Neuronal stem cell (in vitro differentiated cells): ENCODE data around the gene MSH3.

Source experiments
- DNase-seq: peaks from one replicate; pipeline ENCODE4 v3.0.0-alpha.2; 2013; ENCODE audit warnings: low spot score
- H2AFZ ChIP-seq: one replicate; pipeline ENCODE4 v1.6.1; 2013; ENCODE audit warnings: mild to moderate bottlenecking, low read length, inconsistent platforms
- H2AK5ac ChIP-seq: 2 replicates; pipeline ENCODE4 v1.6.1; 2013; ENCODE audit warnings: low read depth, mild to moderate bottlenecking, inconsistent platforms, low read length, moderate library complexity, mixed read lengths
- H2BK120ac ChIP-seq: 2 replicates; pipeline ENCODE4 v1.6.1; 2013; ENCODE audit warnings: low read depth, mild to moderate bottlenecking, inconsistent platforms, low read length, moderate library complexity, mixed read lengths
- H2BK12ac ChIP-seq: one replicate; pipeline ENCODE4 v1.6.1; 2013; ENCODE audit warnings: low read length, inconsistent platforms
- H2BK15ac ChIP-seq: 2 replicates; pipeline ENCODE4 v1.6.1; 2013; ENCODE audit warnings: mild to moderate bottlenecking, low read length, inconsistent platforms, mixed read lengths
- H2BK5ac ChIP-seq: one replicate; pipeline ENCODE4 v1.6.1; 2013; ENCODE audit warnings: inconsistent platforms, mild to moderate bottlenecking, low read length, moderate library complexity
- H3K14ac ChIP-seq: one replicate; pipeline ENCODE4 v1.6.1; 2013; ENCODE audit warnings: low read length, inconsistent platforms
- H3K18ac ChIP-seq: 2 replicates; pipeline ENCODE4 v1.6.1; 2013; ENCODE audit warnings: low read length, inconsistent platforms
- H3K23ac ChIP-seq: 2 replicates; pipeline ENCODE4 v1.6.1; 2013; ENCODE audit warnings: low read depth, mild to moderate bottlenecking, mixed read lengths, low read length, inconsistent platforms; ENCODE audit not compliant: poor library complexity
- H3K27ac ChIP-seq: replicated peaks from 3 replicates; pipeline ENCODE4 v1.5.1; 2013; ENCODE audit warnings: low read length, inconsistent platforms
- H3K27me3 ChIP-seq, 3 experiments: 2 replicates each; pipeline ENCODE4 v1.6.1; 2013; ENCODE audit warnings: low read length in 3 of 3, mild to moderate bottlenecking in 2 of 3, inconsistent platforms in 1 of 3, low read depth in 1 of 3, mixed read lengths in 1 of 3, moderate library complexity in 1 of 3; ENCODE audit not compliant: control insufficient read depth in 3 of 3, insufficient read depth in 3 of 3
- H3K36me3 ChIP-seq, 2 donors: replicated peaks in 1 of 2; 2 replicates each; pipeline ENCODE4 v1.6.1; 2013; ENCODE audit warnings: low read length in 2 of 2; ENCODE audit not compliant: control insufficient read depth in 2 of 2, insufficient read depth in 2 of 2
- H3K4ac ChIP-seq: 2 replicates; pipeline ENCODE4 v1.6.1; 2013; ENCODE audit warnings: inconsistent platforms, mild to moderate bottlenecking, low read length, moderate library complexity
- H3K4me1 ChIP-seq, 2 donors: 1 replicate in 1 of 2; 2 replicates in 1 of 2; pipeline ENCODE4 v1.6.1; 2013; ENCODE audit warnings: low read length in 2 of 2, low read depth in 1 of 2; ENCODE audit not compliant: control insufficient read depth in 2 of 2, insufficient read depth in 1 of 2
- H3K4me2 ChIP-seq: one replicate; pipeline ENCODE4 v1.6.1; 2013; ENCODE audit warnings: mild to moderate bottlenecking, low read length, inconsistent platforms; ENCODE audit not compliant: insufficient read depth, poor library complexity, severe bottlenecking
- H3K4me3 ChIP-seq, 2 donors: 2 replicates each; pipeline ENCODE4 v1.5.1; 2013; ENCODE audit warnings: low read length in 2 of 2, mild to moderate bottlenecking in 2 of 2, inconsistent platforms in 1 of 2, moderate library complexity in 1 of 2
- H3K79me1 ChIP-seq: one replicate; pipeline ENCODE4 v1.6.1; 2013; ENCODE audit warnings: low read depth, mild to moderate bottlenecking, inconsistent platforms, low read length, moderate library complexity
- H3K9ac ChIP-seq: one replicate; pipeline ENCODE4 v1.6.1; 2013; ENCODE audit warnings: mild to moderate bottlenecking, low read depth, low read length, inconsistent platforms; ENCODE audit not compliant: poor library complexity
- H3K9me3 ChIP-seq, 2 donors: replicated peaks in 1 of 2; 2 replicates each; pipeline versions ENCODE3 to v1.6.1; 2013; ENCODE audit warnings: low read length in 2 of 2, mild to moderate bottlenecking in 2 of 2, inconsistent platforms in 1 of 2, low read depth in 1 of 2, mixed read lengths in 1 of 2, moderate library complexity in 1 of 2; ENCODE audit not compliant: control insufficient read depth in 2 of 2, insufficient read depth in 1 of 2
- H4K8ac ChIP-seq: one replicate; pipeline ENCODE4 v1.6.1; 2013; ENCODE audit warnings: low read depth, mild to moderate bottlenecking, inconsistent platforms, low read length, moderate library complexity
- H4K91ac ChIP-seq: one replicate; pipeline ENCODE4 v1.6.1; 2013; ENCODE audit warnings: low read length, low read depth, mild to moderate bottlenecking, inconsistent platforms; ENCODE audit not compliant: poor library complexity
- WGBS, 2 donors: extraction: QIAGEN DNeasy Blood & Tissue Kit; methylation state at CpG; one replicate each; pipeline ENCODE4 v1.1.7; 2013; ENCODE audit warnings: missing lambda C conversion rate in 2 of 2, mixed read lengths in 1 of 2; ENCODE audit not compliant: insufficient read length in 2 of 2, insufficient replicate concordance in 1 of 2; ENCODE audit errors: extremely low coverage in 2 of 2; 5-methylcytosine and 5-hydroxymethylcytosine counted together

The MSH3 gene

DNA sequence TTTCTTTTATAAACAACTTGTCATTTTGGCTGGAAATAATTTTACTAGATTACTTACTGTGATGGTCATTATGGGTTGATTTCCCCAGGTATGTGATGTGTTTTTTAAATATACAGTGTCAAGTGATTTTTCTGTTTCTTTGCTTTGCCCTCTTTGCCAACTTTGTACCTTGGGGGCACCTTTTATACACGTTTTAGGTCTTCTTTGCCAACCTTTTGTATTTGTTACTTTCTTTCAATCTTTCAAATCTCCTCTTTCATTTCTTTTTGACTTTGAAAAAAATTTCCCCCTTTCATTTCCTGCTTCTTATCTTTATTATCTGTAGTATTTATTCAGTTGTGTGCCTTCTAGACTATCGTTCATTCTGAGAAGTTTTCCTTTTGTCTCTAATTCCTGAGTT is 65.7 kb downstream of the MSH3 start:
- no peak overlapping the region for H4K91ac ChIP-seq

DNA sequence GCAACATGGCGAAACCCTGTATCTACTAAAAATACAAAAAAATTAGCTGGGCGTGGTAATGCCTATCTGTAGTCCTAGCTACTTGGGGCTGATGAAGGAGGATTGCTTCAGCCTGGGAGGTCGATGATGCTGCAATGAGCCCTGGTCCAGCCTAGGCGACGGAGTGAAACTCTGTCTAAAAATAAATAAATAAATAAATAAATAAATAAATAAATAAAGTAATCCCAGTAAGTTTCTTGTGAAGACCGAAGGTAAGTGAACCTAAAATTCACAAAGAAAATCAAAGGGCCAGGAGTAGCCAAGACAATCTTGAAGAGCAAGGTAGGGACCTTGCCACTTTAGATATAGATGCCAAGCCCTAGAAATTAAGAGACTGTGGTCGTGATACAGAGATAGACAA is 68.5 kb downstream of the MSH3 start:
- no peak overlapping the region for H3K4ac ChIP-seq

More for the DNA sequence above, 65.7 kb downstream of the MSH3 start:
- Histone ChIP-seq H3K27me3 (no peaks in the 10 kb centered on the region), H3K27ac (no peak overlapping the region), H3K79me1 (no peaks in the 10 kb centered on the region), H2BK120ac (no peak overlapping the region), H2AFZ (no peak overlapping the region), H3K23ac (no peak overlapping the region), H3K4me1 (no peaks in the 10 kb centered on the region), H3K9ac (no peak overlapping the region), H3K14ac (no peak overlapping the region), H2BK15ac (no peak overlapping the region), H3K4ac (no peak overlapping the region), H3K36me3 (peaks cover 2 to 35% of the 10 kb centered on the region in 2 donors), H2AK5ac (no peak overlapping the region), H2BK12ac (no peak overlapping the region), H2BK5ac (no peak overlapping the region), H3K18ac (no peak overlapping the region), H3K9me3 (peaks cover 3 to 14% of the 10 kb centered on the region in 2 donors), H3K4me3 (no peak overlapping the region), H4K8ac (no peak overlapping the region), H3K4me2 (no peak overlapping the region)
- DNase-seq: no peak
- WGBS, 2 donors: no CpG with 5 or more reads among the region's 2 CpGs

DNA sequence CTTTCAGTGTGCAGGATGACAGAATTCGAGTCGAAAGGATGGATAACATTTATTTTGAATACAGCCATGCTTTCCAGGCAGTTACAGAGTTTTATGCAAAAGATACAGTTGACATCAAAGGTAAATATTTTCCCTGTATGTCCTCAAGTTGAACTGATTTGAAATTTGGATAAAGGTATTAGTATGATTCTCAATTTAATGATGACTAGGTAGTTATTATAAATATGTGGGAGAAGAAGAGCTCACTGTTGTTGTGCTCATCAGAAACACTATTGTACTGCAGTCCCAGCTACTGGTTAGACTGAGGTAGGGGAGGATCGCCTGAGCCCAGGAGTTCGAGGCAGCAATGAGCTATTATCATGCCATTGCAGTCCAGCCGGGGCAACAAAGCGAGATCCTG is 71.0 kb downstream of the MSH3 start:
- Histone ChIP-seq H3K4me3 (no peak overlapping the region), H2BK15ac (no peak overlapping the region), H3K4ac (no peak overlapping the region), H3K27me3 (no peaks in the 10 kb centered on the region), H3K23ac (no peak overlapping the region), H3K4me1 (no peaks in the 10 kb centered on the region), H3K4me2 (no peak overlapping the region), H3K27ac (no peak overlapping the region), H3K18ac (no peak overlapping the region), H3K36me3 (peaks cover 5 to 61% of the 10 kb centered on the region in 2 donors), H2AFZ (no peak overlapping the region), H3K79me1 (no peaks in the 10 kb centered on the region), H4K91ac (no peak overlapping the region), H3K14ac (no peak overlapping the region), H3K9ac (no peak overlapping the region), H2BK12ac (no peak overlapping the region), H3K9me3 (no peaks in the 10 kb centered on the region), H2BK5ac (no peak overlapping the region), H2BK120ac (no peak overlapping the region), H4K8ac (no peak overlapping the region), H2AK5ac (no peak overlapping the region)
- no peak for DNase-seq
- WGBS, 2 donors: no CpG with 5 or more reads among the region's 6 CpGs

More for the DNA sequence above, 68.5 kb downstream of the MSH3 start:
- H3K36me3 ChIP-seq: peaks cover 7 to 52% of the 10 kb centered on the region in 2 donors
- no CpG with 5 or more reads among the region's 7 CpGs for WGBS, 2 donors
- no peak overlapping the region for H2AK5ac ChIP-seq
- no peak overlapping the region for H2BK5ac ChIP-seq
- no peak overlapping the region for H3K18ac ChIP-seq
- no peaks in the 10 kb centered on the region for H3K4me1 ChIP-seq
- H2BK120ac ChIP-seq: no peak overlapping the region
- no peak overlapping the region for H3K4me2 ChIP-seq
- H2AFZ ChIP-seq: no peak overlapping the region
- no peak overlapping the region for H3K23ac ChIP-seq
- H2BK15ac ChIP-seq: no peak overlapping the region
- H3K4me3 ChIP-seq: no peak overlapping the region
- no peak overlapping the region for H4K8ac ChIP-seq
- H3K79me1 ChIP-seq: no peaks in the 10 kb centered on the region
- DNase-seq: no peak
- H2BK12ac ChIP-seq: no peak overlapping the region
- H4K91ac ChIP-seq: no peak overlapping the region
- H3K14ac ChIP-seq: no peak overlapping the region
- H3K27ac ChIP-seq: no peak overlapping the region
- H3K27me3 ChIP-seq: no peaks in the 10 kb centered on the region
- peaks cover 3 to 14% of the 10 kb centered on the region in 2 donors for H3K9me3 ChIP-seq
- H3K9ac ChIP-seq: no peak overlapping the region

DNA sequence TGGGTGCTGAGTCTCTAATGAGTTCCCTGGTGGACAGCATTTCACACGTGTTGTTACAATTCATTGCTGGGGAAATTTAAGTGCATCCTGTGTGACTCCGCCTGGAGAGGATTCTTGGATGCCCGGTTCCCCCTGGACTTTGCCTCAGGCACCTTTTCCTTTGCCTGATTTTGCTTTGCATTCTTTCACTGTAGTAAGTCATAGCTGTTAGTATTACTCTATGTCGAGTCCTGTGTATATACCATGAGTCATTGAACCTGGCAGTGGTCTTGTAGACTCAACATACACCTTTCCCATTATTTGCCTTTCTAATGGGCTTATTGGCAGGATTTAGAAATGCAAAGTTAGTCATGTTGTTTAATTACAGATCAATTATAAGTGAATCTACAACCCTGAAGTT is 82.3 kb downstream of the MSH3 start:
- Histone ChIP-seq H2BK12ac (no peak overlapping the region), H2AFZ (no peak overlapping the region), H3K27me3 (no peaks in the 10 kb centered on the region), H2BK15ac (no peak overlapping the region), H3K14ac (no peak overlapping the region), H3K79me1 (no peaks in the 10 kb centered on the region), H3K4me2 (no peak overlapping the region), H2BK120ac (no peak overlapping the region), H3K23ac (no peak overlapping the region), H2BK5ac (no peak overlapping the region), H3K4ac (no peak overlapping the region), H4K91ac (no peak overlapping the region), H3K9ac (no peak overlapping the region), H3K4me3 (no peak overlapping the region), H3K18ac (no peak overlapping the region), H3K9me3 (no peaks in the 10 kb centered on the region), H3K27ac (no peak overlapping the region), H2AK5ac (no peak overlapping the region), H4K8ac (no peak overlapping the region), H3K36me3 (peaks cover 0 to 31% of the 10 kb centered on the region in 2 donors), H3K4me1 (no peaks in the 10 kb centered on the region)
- DNase-seq: no peak
- WGBS, 2 donors: no CpG with 5 or more reads among the region's 4 CpGs
